HG03025 (cell line): ENCODE results near the gene SLC22A12.

Experiments
- ATAC-seq: cut with Tn5 transposase; IDR thresholded peaks from one replicate; pipeline ENCODE4 v1.9.1; 2021; ENCODE audit warnings: mild to moderate bottlenecking, moderate library complexity; ENCODE audit not compliant: unreplicated experiment, low FRiP score

SLC22A12 gene

GRCh38 chr11:64562723-64563351 lies 28.2 kb upstream of the SLC22A12 start:
- no peak for ATAC-seq

GRCh38 chr11:64563966-64564365 lies 27.1 kb upstream of the SLC22A12 start:
- ATAC-seq: no peak

GRCh38 chr11:64564419-64564818 lies 26.6 kb upstream of the SLC22A12 start:
- ATAC-seq: no peak

- no peak for ATAC-seq
These were observed 25.8 kb upstream of the SLC22A12 start for GRCh38 chr11:64564947-64565889.

GRCh38 chr11:64566042-64566914 lies 24.7 kb upstream of the SLC22A12 start:
- ATAC-seq: no peak

GRCh38 chr11:64566915-64567891 lies 23.8 kb upstream of the SLC22A12 start:
- no peak for ATAC-seq

- no peak for ATAC-seq
These were observed 22.9 kb upstream of the SLC22A12 start for GRCh38 chr11:64568041-64568571.

GRCh38 chr11:64568584-64569140 lies 22.4 kb upstream of the SLC22A12 start:
- ATAC-seq: no peak

- ATAC-seq: no peak
These were observed 21.6 kb upstream of the SLC22A12 start for GRCh38 chr11:64569300-64569970.

GRCh38 chr11:64570341-64570740 lies 20.7 kb upstream of the SLC22A12 start:
- ATAC-seq: no peak

GRCh38 chr11:64571050-64571409 lies 20.0 kb upstream of the SLC22A12 start:
- no peak for ATAC-seq

- ATAC-seq: no peak
These were observed 19.5 kb upstream of the SLC22A12 start for GRCh38 chr11:64571410-64572091.

GRCh38 chr11:64572143-64572542 lies 18.9 kb upstream of the SLC22A12 start:
- no peak for ATAC-seq

GRCh38 chr11:64577202-64577601 lies 13.8 kb upstream of the SLC22A12 start:
- ATAC-seq: no peak

- ATAC-seq: no peak
These were observed 10.6 kb upstream of the SLC22A12 start for GRCh38 chr11:64580412-64580811.

- ATAC-seq: no peak
These were observed 9.9 kb upstream of the SLC22A12 start for GRCh38 chr11:64581057-64581523.

- no peak for ATAC-seq
These were observed 8.1 kb upstream of the SLC22A12 start for GRCh38 chr11:64582885-64583284.
